Bronchus fibroblast of lung (primary cell): ENCODE results near the gene CAMK2N2. TPM values are rescaled to one million over a fixed set of nuclear protein-coding genes. Genes with fewer than 3 reads are reported as not detected.

Experiments used
- total RNA-seq: library from RNA; depleted of rRNA; stranded (reverse); fragments of >200 nt; gene quantifications from 2 replicates; pipeline ENCODE4 v1.2.3, GENCODE V29; 2015

Gene CAMK2N2
- total RNA-seq = not detected in 2 replicates

GRCh38 chr3:184261270-184261853, at the start of gene CAMK2N2:
Gene CAMK2N2 (minus strand): TSS chr3:184261553. CDS start chr3:184261285, 268 bp downstream.

GRCh38 chr3:184298759-184299487, 37.6 kb upstream of the CAMK2N2 start, which contains the start of gene PSMD2:
Gene PSMD2 (plus strand): TSS chr3:184299241. CDS start chr3:184299267, 26 bp downstream.

GRCh38 chr3:184275961-184276910, 14.9 kb upstream of the CAMK2N2 start, which contains the start of gene ECE2:
Gene ECE2 (plus strand): TSS chr3:184276022. CDS start chr3:184276154, 132 bp downstream.

GRCh38 chr3:184249412-184250166, 11.8 kb downstream of the CAMK2N2 start, which contains the start of gene EEF1AKMT4:
Gene EEF1AKMT4 (plus strand): TSS chr3:184249672. CDS start chr3:184249695, 23 bp downstream.

GRCh38 chr3:184248454-184249411, 12.6 kb downstream of the CAMK2N2 start, which contains the start of gene ALG3:
Gene ALG3 (minus strand): TSS chr3:184248962. CDS start chr3:184248940, 22 bp downstream.

GRCh38 chr3:184229394-184230080, 31.8 kb downstream of the CAMK2N2 start, which contains the start of gene VWA5B2:
Gene VWA5B2 (plus strand): TSS chr3:184229585. CDS start chr3:184230529, 944 bp downstream.

Other genes with a start within 250 kb of the CAMK2N2 start
- 5.8 and 6.6 TPM in 2 replicates for gene ABCC5, start 243.7 kb downstream of the CAMK2N2 start, total RNA-seq
- not detected in 2 replicates for gene HTR3D, start 229.8 kb downstream of the CAMK2N2 start, total RNA-seq
- not detected in 2 replicates for gene HTR3C, start 208.5 kb downstream of the CAMK2N2 start, total RNA-seq
- not detected in 2 replicates for gene HTR3E, start 164.5 kb downstream of the CAMK2N2 start, total RNA-seq
- gene EIF2B5, start 126.2 kb downstream of the CAMK2N2 start, total RNA-seq = 24.4 and 28.9 TPM in 2 replicates
- gene DVL3, start 106.2 kb downstream of the CAMK2N2 start, total RNA-seq = 25.4 and 28.2 TPM in 2 replicates
- 351 and 403 TPM in 2 replicates for gene AP2M1, start 86.7 kb downstream of the CAMK2N2 start, total RNA-seq
- 29.9 and 49.9 TPM in 2 replicates for gene ABCF3, start 75.4 kb downstream of the CAMK2N2 start, total RNA-seq
- not detected in 2 replicates for gene VWA5B2, start 32.0 kb downstream of the CAMK2N2 start, total RNA-seq
- gene ALG3, start 12.6 kb downstream of the CAMK2N2 start, total RNA-seq = 51.6 and 60.2 TPM in 2 replicates
- gene EEF1AKMT4, start 11.9 kb downstream of the CAMK2N2 start, total RNA-seq = 3.0 and 5.2 TPM in 2 replicates
- gene ECE2, start 14.5 kb upstream of the CAMK2N2 start, total RNA-seq = not detected in 2 replicates
- gene PSMD2, start 37.7 kb upstream of the CAMK2N2 start, total RNA-seq = 508 and 570 TPM in 2 replicates
- 375 and 377 TPM in 2 replicates for gene EIF4G1, start 53.1 kb upstream of the CAMK2N2 start, total RNA-seq
- 21.6 and 23.5 TPM in 2 replicates for gene FAM131A, start 76.0 kb upstream of the CAMK2N2 start, total RNA-seq
- gene CLCN2, start 100.1 kb upstream of the CAMK2N2 start, total RNA-seq = 2.2 and 3.4 TPM in 2 replicates
- gene POLR2H, start 100.2 kb upstream of the CAMK2N2 start, total RNA-seq = 100 and 107 TPM in 2 replicates
- gene THPO, start 116.7 kb upstream of the CAMK2N2 start, total RNA-seq = not detected in 2 replicates
- 0.17 and 0.30 TPM in 2 replicates for gene CHRD, start 118.5 kb upstream of the CAMK2N2 start, total RNA-seq